PC-9 (cell line): ENCODE measurements around the gene NTM.

ENCODE experiments used
- CTCF ChIP-seq: fragments of 200-600 bp; sonication (generic); conservative IDR thresholded peaks from 2 replicates; pipeline ENCODE4 v1.6.1; 2017; ENCODE audit warnings: mixed run types, antibody characterized with exemption, mild to moderate bottlenecking, moderate library complexity
- EZH2 ChIP-seq: fragments of 200-600 bp; sonication (generic); IDR thresholded peaks from 2 replicates; pipeline ENCODE4 v1.8.0; 2017; ENCODE audit warnings: antibody characterized with exemption, low read depth

GRCh38 chr11:131345406-131345805 lies 25.0 kb upstream of the NTM start:
- no peak for TF ChIP-seq EZH2
- no peak for TF ChIP-seq CTCF
